ENCODE data around the gene ALAS2. TPM values are rescaled to one million over a fixed set of nuclear protein-coding genes. Genes with fewer than 3 reads are reported as not detected.

ALAS2 gene
- total and polyA plus RNA-seq, 5 experiments from 2014 or later: not detected

Other genes starting within 250 kb of the ALAS2 start
- not detected for gene ITIH6, start 232.7 kb downstream of the ALAS2 start, total RNA-seq
- gene ITIH6, start 232.7 kb downstream of the ALAS2 start, polyA plus RNA-seq: not detected
- gene MAGED2, start 223.2 kb downstream of the ALAS2 start, total RNA-seq: 100 to 1,000 TPM; 123 TPM
- 100 to 1,000 TPM; 132 to 152 (median 135) TPM for gene MAGED2, start 223.2 kb downstream of the ALAS2 start, polyA plus RNA-seq
- gene TRO, start 110.2 kb downstream of the ALAS2 start, total RNA-seq: 1 to 10 TPM; 3.2 to 4.0 TPM
- gene TRO, start 110.2 kb downstream of the ALAS2 start, polyA plus RNA-seq: 1 to 10 TPM in 2 of 3 donors, under 1 TPM in 1; 0.48 to 2.6 (median 1.2) TPM
- gene PFKFB1, start 36.8 kb downstream of the ALAS2 start, total RNA-seq: 1 to 10 TPM in 1 of 2 experiments, under 1 TPM in 1; 0.44 to 1.1 TPM
- under 1 TPM; 0.16 to 0.31 (median 0.26) TPM for gene PFKFB1, start 36.8 kb downstream of the ALAS2 start, polyA plus RNA-seq
- gene APEX2, start 30.6 kb downstream of the ALAS2 start, total RNA-seq: 10 to 100 TPM; 13.5 to 14.0 TPM
- 10 to 100 TPM; 20.4 to 21.6 (median 21.2) TPM for gene APEX2, start 30.6 kb downstream of the ALAS2 start, polyA plus RNA-seq
- under 1 TPM in 1 of 2 experiments, not detected in 1; 0.99 TPM for gene PAGE2B, start 44.1 kb upstream of the ALAS2 start, total RNA-seq
- gene PAGE2B, start 44.1 kb upstream of the ALAS2 start, polyA plus RNA-seq: not detected
- not detected for gene PAGE2, start 58.0 kb upstream of the ALAS2 start, total RNA-seq
- gene PAGE2, start 58.0 kb upstream of the ALAS2 start, polyA plus RNA-seq: not detected
- gene PAGE5, start 189.4 kb upstream of the ALAS2 start, total RNA-seq: not detected
- 1 to 10 TPM in 1 of 3 donors, not detected in 2; 1.2 TPM for gene PAGE5, start 189.4 kb upstream of the ALAS2 start, polyA plus RNA-seq
- not detected for gene PAGE3, start 233.9 kb upstream of the ALAS2 start, total RNA-seq
- gene PAGE3, start 233.9 kb upstream of the ALAS2 start, polyA plus RNA-seq: not detected

All from naive thymus-derived CD8-positive, alpha-beta T cell (primary cell).